H1 (cell line): ENCODE measurements around the gene CCL25. TPM values are rescaled to one million over a fixed set of nuclear protein-coding genes. Genes with fewer than 3 reads are reported as not detected.

Experiments used
- CTCF ChIA-PET: fragments of 300-600 bp; sonication (Branson Sonifier 250); formaldehyde crosslinking; loops from one replicate; lab custom pipeline; 2021; ENCODE audit not compliant: partially characterized antibody; lab: Charles Lee
- POLR2A ChIA-PET: fragments of 300-600 bp; sonication (Branson Sonifier 250); formaldehyde crosslinking; loops from one replicate; lab custom pipeline; 2021; ENCODE audit warnings: inconsistent platforms; ENCODE audit not compliant: partially characterized antibody; lab: Charles Lee
- DNase-seq, 2 experiments: peaks; one replicate each; pipeline versions ENCODE4 v3.0.0 to v3.0.0-alpha.2; 2010 to 2022; ENCODE audit warnings: low spot score in 2 of 2, low read depth in 1 of 2, mixed read lengths in 1 of 2
- FAIRE-seq: peaks from 2 replicates; lab custom pipeline; 2011; peaks lifted over from hg19 to GRCh38; lab: Jason Lieb, UNC
- H2AFZ ChIP-seq: 2 replicates; pipeline ENCODE4 v1.8.1; 2012; ENCODE audit warnings: low read length, inconsistent platforms
- H2AK5ac ChIP-seq: 2 replicates; pipeline ENCODE4 v1.6.1; 2013; ENCODE audit warnings: low read depth, low read length
- H2BK120ac ChIP-seq: replicated peaks from 2 replicates; pipeline ENCODE3; 2013; ENCODE audit warnings: low read depth, low read length, inconsistent platforms
- H2BK12ac ChIP-seq: 2 replicates; pipeline ENCODE4 v1.6.1; 2013; ENCODE audit warnings: low read depth, low read length
- H2BK15ac ChIP-seq: 2 replicates; pipeline ENCODE4 v1.6.1; 2013; ENCODE audit warnings: low read length
- H2BK20ac ChIP-seq: 2 replicates; pipeline ENCODE4 v1.6.1; 2013; ENCODE audit warnings: low read length
- H2BK5ac ChIP-seq: 2 replicates; pipeline ENCODE4 v1.6.1; 2013; ENCODE audit warnings: low read depth, low read length
- H3K14ac ChIP-seq: 2 replicates; pipeline ENCODE4 v1.6.1; 2013; ENCODE audit warnings: inconsistent platforms; ENCODE audit not compliant: insufficient read length
- H3K18ac ChIP-seq: 2 replicates; pipeline ENCODE4 v1.6.1; 2013; ENCODE audit warnings: low read length; ENCODE audit errors: extremely low read depth
- H3K23ac ChIP-seq: 2 replicates; pipeline ENCODE4 v1.6.1; 2013; ENCODE audit warnings: inconsistent platforms; ENCODE audit not compliant: insufficient read length
- H3K23me2 ChIP-seq: 2 replicates; pipeline ENCODE4 v1.6.1; 2013; ENCODE audit warnings: low read depth, low read length
- H3K27ac ChIP-seq: 2 replicates; pipeline ENCODE4 v1.6.1; 2011; ENCODE audit warnings: low read depth, low read length, inconsistent platforms
- H3K27me3 ChIP-seq, 4 experiments: replicated peaks in 1 of 4; 1 replicate in 1 of 4; 2 replicates in 3 of 4; pipeline versions ENCODE4 v1.6.1 to v1.8.1; 2011 to 2013; ENCODE audit warnings: low read length in 3 of 4, mild to moderate bottlenecking in 3 of 4, inconsistent platforms in 2 of 4, mixed read lengths in 2 of 4, moderate library complexity in 1 of 4; ENCODE audit not compliant: control insufficient read depth in 3 of 4, insufficient read depth in 3 of 4; ENCODE audit errors: extremely low read depth in 1 of 4
- H3K36me3 ChIP-seq, 4 experiments: 2 replicates each; pipeline versions ENCODE4 v1.6.1 to v1.8.1; 2011 to 2013; ENCODE audit warnings: mild to moderate bottlenecking in 4 of 4, low read length in 3 of 4, moderate library complexity in 2 of 4, control low read depth in 1 of 4, inconsistent platforms in 1 of 4; ENCODE audit not compliant: insufficient read depth in 4 of 4, control insufficient read depth in 2 of 4
- H3K4ac ChIP-seq: replicated peaks from 2 replicates; pipeline ENCODE3; 2013; ENCODE audit warnings: low read length, low read depth, mixed read lengths, inconsistent platforms; ENCODE audit not compliant: insufficient read length
- H3K4me1 ChIP-seq, 4 experiments: replicated peaks in 1 of 4; 1 replicate in 1 of 4; 2 replicates in 3 of 4; pipeline versions ENCODE4 v1.6.1 to v1.8.1; 2011 to 2013; ENCODE audit warnings: low read length in 3 of 4, inconsistent platforms in 2 of 4, mixed read lengths in 1 of 4; ENCODE audit not compliant: insufficient read depth in 4 of 4, control insufficient read depth in 3 of 4
- H3K4me2 ChIP-seq, 2 experiments: 2 replicates each; pipeline versions ENCODE4 v1.6.1 to v1.8.1; 2011 to 2013; ENCODE audit warnings: low read depth in 2 of 2, low read length in 2 of 2, control low read depth in 1 of 2, inconsistent platforms in 1 of 2, mild to moderate bottlenecking in 1 of 2; ENCODE audit not compliant: insufficient read depth in 1 of 2
- H3K4me3 ChIP-seq, 4 experiments: fragments of 200-600, 300-600 bp in 1 of 4; sonication (generic), shearing (Covaris generic), sonication (Bioruptor Twin) in 1 of 4; 2 replicates each; pipeline versions ENCODE4 v1.5.1 to v1.8.1; 2011 to 2016; ENCODE audit warnings: low read length in 4 of 4, low read depth in 3 of 4, control low read depth in 2 of 4, inconsistent platforms in 2 of 4, mild to moderate bottlenecking in 2 of 4, mixed read lengths in 1 of 4, moderate library complexity in 1 of 4; ENCODE audit not compliant: insufficient read depth in 2 of 4; ENCODE audit errors: extremely low read depth in 1 of 4
- H3K56ac ChIP-seq: replicated peaks from 2 replicates; pipeline ENCODE3; 2013; ENCODE audit warnings: low read depth, mild to moderate bottlenecking, mixed read lengths, low read length, inconsistent platforms; ENCODE audit not compliant: insufficient read length
- H3K79me1 ChIP-seq: 2 replicates; pipeline ENCODE4 v1.6.1; 2013; ENCODE audit warnings: low read depth, low read length, control low read depth
- H3K79me2 ChIP-seq, 2 experiments: 2 replicates each; pipeline versions ENCODE4 v1.6.1 to v1.8.1; 2012 to 2013; ENCODE audit warnings: low read length in 2 of 2, mild to moderate bottlenecking in 2 of 2, inconsistent platforms in 1 of 2; ENCODE audit not compliant: insufficient read depth in 2 of 2, control insufficient read depth in 1 of 2
- H3K9ac ChIP-seq, 4 experiments: replicated peaks in 1 of 4; 1 replicate in 1 of 4; 2 replicates in 3 of 4; pipeline versions ENCODE4 v1.6.1 to v1.8.1; 2011 to 2013; ENCODE audit warnings: low read depth in 3 of 4, low read length in 3 of 4, control low read depth in 2 of 4, mild to moderate bottlenecking in 2 of 4, moderate library complexity in 2 of 4, inconsistent platforms in 1 of 4; ENCODE audit errors: extremely low read depth in 1 of 4
- H3K9me3 ChIP-seq, 2 experiments: 2 replicates each; pipeline versions ENCODE4 v1.6.1 to v1.8.1; 2012 to 2013; ENCODE audit warnings: mild to moderate bottlenecking in 2 of 2, moderate library complexity in 2 of 2, control low read depth in 1 of 2, inconsistent platforms in 1 of 2, low read depth in 1 of 2, low read length in 1 of 2, mixed read lengths in 1 of 2; ENCODE audit not compliant: insufficient read depth in 2 of 2
- H4K20me1 ChIP-seq, 2 experiments: replicated peaks in 1 of 2; 2 replicates each; pipeline versions ENCODE3 to v1.8.1; 2011 to 2013; ENCODE audit warnings: inconsistent platforms in 2 of 2, low read length in 2 of 2, mild to moderate bottlenecking in 1 of 2; ENCODE audit not compliant: insufficient read depth in 2 of 2, control insufficient read depth in 1 of 2
- H4K5ac ChIP-seq: 2 replicates; pipeline ENCODE4 v1.6.1; 2013; ENCODE audit warnings: low read length, low read depth, mixed read lengths, inconsistent platforms; ENCODE audit not compliant: insufficient read length
- H4K8ac ChIP-seq: 2 replicates; pipeline ENCODE4 v1.8.0; 2013; ENCODE audit warnings: mild to moderate bottlenecking, moderate library complexity, low read length, inconsistent platforms; ENCODE audit not compliant: insufficient read depth; ENCODE audit errors: extremely low read depth
- H4K91ac ChIP-seq: replicated peaks from 2 replicates; pipeline ENCODE3; 2013; ENCODE audit warnings: low read length, mixed read lengths, inconsistent platforms; ENCODE audit not compliant: insufficient read length
- HDAC6 ChIP-seq: IDR thresholded peaks from one replicate; pipeline ENCODE4 v1.7.1; 2012; ENCODE audit warnings: low read depth, mild to moderate bottlenecking, inconsistent platforms, low read length, moderate library complexity
- WGBS, 2 experiments: shearing (Covaris generic) in 1 of 2; methylation state at CpG; one replicate each; pipeline versions ENCODE4 v1.1.6 to v1.1.7; 2013 to 2015; ENCODE audit warnings: low lambda C conversion rate in 2 of 2, mixed read lengths in 2 of 2, inconsistent platforms in 1 of 2, low coverage in 1 of 2, missing lambda C conversion rate in 1 of 2; ENCODE audit not compliant: insufficient replicate concordance in 2 of 2, insufficient coverage in 1 of 2, insufficient read length in 1 of 2; ENCODE audit errors: extremely low coverage in 1 of 2, missing lambda C conversion rate in 1 of 2; 5-methylcytosine and 5-hydroxymethylcytosine counted together
- polyA plus RNA-seq, 7 experiments: library from polyadenylated mRNA; depleted of rRNA in 3 of 7; stranded (reverse) in 5 of 7; unstranded in 2 of 7; fragments of >200 nt in 5 of 7; fragments of 200-250 nt in 2 of 7; gene quantifications; 1 replicate in 5 of 7; 2 replicates in 1 of 7; 4 replicates in 1 of 7; pipeline versions ENCODE4 v1.2.1 to v1.2.3, GENCODE V29; 2011 to 2013; ENCODE audit warnings: missing spikeins in 2 of 7, mixed read lengths in 2 of 7
- total RNA-seq: library from RNA; stranded (reverse); fragmentation: NEBNext Ultra II Directional; extraction: Animal tissue kit (Norgen Biotek cat#: 25700); gene quantifications from 2 replicates; pipeline ENCODE4 v1.2.1, GENCODE V29; 2021
- TF ChIP-seq, protein P1 (sequence below): IDR thresholded peaks from 2 replicates; pipeline ENCODE4 v1.6.1; 2012; ENCODE audit warnings: low read length, inconsistent platforms
- TF ChIP-seq, protein P2 (sequence below): IDR thresholded peaks from 2 replicates; pipeline ENCODE4 v1.6.1; 2012; ENCODE audit warnings: inconsistent platforms

CCL25 gene
- total and polyA plus RNA-seq, 2 of the 8 experiments (the other 6 are each of a cell fraction or from before 2014, with no cell fraction given): 0.59 TPM; not detected in 1

DNA sequence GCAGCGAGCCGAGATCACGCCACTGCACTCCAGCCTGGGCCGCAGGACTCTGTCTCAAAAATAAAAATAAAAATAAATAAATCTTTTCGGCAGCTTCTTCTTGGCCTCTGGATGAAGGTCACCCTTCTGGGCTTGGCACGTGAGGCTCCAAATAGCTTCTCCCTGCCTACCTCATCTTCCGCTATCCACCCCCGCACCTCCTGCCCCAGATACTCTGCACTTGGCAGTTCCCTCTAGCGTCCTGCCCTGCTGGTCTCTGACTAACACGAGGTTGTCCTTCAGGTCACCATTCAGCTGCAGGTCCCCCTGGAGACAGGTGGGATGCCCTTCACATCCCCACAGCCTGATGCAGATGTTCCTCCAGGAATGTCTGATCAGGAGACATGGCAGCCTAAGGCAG lies 8.5 kb upstream of the CCL25 start:
- CTCF ChIA-PET: interaction anchor here (0.8 to 4.4 kb wide), 4 partner anchors 14 to 42 kb away, joined by 3 to 21 read pairs (median 10); no protein-coding TSS in a partner anchor
- no peak overlapping the region for H2BK5ac ChIP-seq
- 92% methylated on average over 10 of the region's 10 CpGs; no CpG with 5 or more reads in 1 of the 2 experiments for WGBS, 2 experiments
- TF ChIP-seq, protein P1, sequence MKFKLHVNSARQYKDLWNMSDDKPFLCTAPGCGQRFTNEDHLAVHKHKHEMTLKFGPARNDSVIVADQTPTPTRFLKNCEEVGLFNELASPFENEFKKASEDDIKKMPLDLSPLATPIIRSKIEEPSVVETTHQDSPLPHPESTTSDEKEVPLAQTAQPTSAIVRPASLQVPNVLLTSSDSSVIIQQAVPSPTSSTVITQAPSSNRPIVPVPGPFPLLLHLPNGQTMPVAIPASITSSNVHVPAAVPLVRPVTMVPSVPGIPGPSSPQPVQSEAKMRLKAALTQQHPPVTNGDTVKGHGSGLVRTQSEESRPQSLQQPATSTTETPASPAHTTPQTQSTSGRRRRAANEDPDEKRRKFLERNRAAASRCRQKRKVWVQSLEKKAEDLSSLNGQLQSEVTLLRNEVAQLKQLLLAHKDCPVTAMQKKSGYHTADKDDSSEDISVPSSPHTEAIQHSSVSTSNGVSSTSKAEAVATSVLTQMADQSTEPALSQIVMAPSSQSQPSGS: no peak
- TF ChIP-seq, protein P2, sequence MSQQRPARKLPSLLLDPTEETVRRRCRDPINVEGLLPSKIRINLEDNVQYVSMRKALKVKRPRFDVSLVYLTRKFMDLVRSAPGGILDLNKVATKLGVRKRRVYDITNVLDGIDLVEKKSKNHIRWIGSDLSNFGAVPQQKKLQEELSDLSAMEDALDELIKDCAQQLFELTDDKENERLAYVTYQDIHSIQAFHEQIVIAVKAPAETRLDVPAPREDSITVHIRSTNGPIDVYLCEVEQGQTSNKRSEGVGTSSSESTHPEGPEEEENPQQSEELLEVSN: no peak
- no peak for TF ChIP-seq HDAC6

More for the DNA sequence above, 8.5 kb upstream of the CCL25 start:
- Histone ChIP-seq H3K79me1 (no peaks in the 10 kb centered on the region), H3K79me2 (no peaks in the 10 kb centered on the region), H2AFZ (no peak overlapping the region), H2BK120ac (no peak overlapping the region), H4K8ac (no peak overlapping the region), H3K18ac (no peak overlapping the region; the same call in 1 of the 2 replicates), H3K4ac (no peak overlapping the region), H3K27me3 (peaks cover 0 to 3% (median under 1%) of the 10 kb centered on the region in 4 experiments; a peak in 3 of 7 replicates), H3K27ac (no peak overlapping the region), H3K23me2 (no peaks in the 10 kb centered on the region), H2BK15ac (no peak overlapping the region), H3K14ac (no peak overlapping the region), H3K9ac (no peak overlapping the region), H4K5ac (no peak overlapping the region), H3K4me3 (no peak overlapping the region), H3K9me3 (no peaks in the 10 kb centered on the region), H3K36me3 (no peaks in the 10 kb centered on the region), H3K4me1 (no peaks in the 10 kb centered on the region), H2BK20ac (no peak overlapping the region), H2AK5ac (no peak overlapping the region), H3K23ac (no peak overlapping the region), H3K4me2 (no peak overlapping the region), H4K91ac (no peak overlapping the region), H3K56ac (no peak overlapping the region), H4K20me1 (no peaks in the 10 kb centered on the region), H2BK12ac (no peak overlapping the region)
- FAIRE-seq (no peak), DNase-seq (no peak)
- POLR2A ChIA-PET: interaction anchor here (1.1 to 1.7 kb wide), 3 partner anchors 11 to 38 kb away, joined by 3 to 7 read pairs (median 7); no protein-coding TSS in a partner anchor
